HepG2 (cell line): ENCODE results near the gene F12. TPM values are rescaled to one million over a fixed set of nuclear protein-coding genes. Genes with fewer than 3 reads are reported as not detected.
A peak's percentile ranks its signal among the peaks of the same experiment; 100 is the strongest.

ENCODE experiments used
- CCDC6 ChIP-seq: sonication (generic); formaldehyde crosslinking; IDR thresholded peaks from 2 replicates; pipeline ENCODE4 v1.8.1; 2022; ENCODE audit warnings: mild to moderate bottlenecking, missing genetic modification reagents, moderate library complexity
- CEBPZ ChIP-seq: IDR thresholded peaks from 2 replicates; pipeline ENCODE4 v1.6.1; 2012; ENCODE audit warnings: low read length, improper control_type of control experiment
- CHD2 ChIP-seq: IDR thresholded peaks from 2 replicates; pipeline ENCODE4 v1.6.1; 2011; ENCODE audit warnings: low read depth, low read length, improper control_type of control experiment
- FOXK2 ChIP-seq: fragments of 450-650 bp; IDR thresholded peaks from 2 replicates; pipeline ENCODE4 v1.6.1; 2016
- HDAC6 ChIP-seq: fragments of 200-600 bp; sonication (generic); IDR thresholded peaks from 2 replicates; pipeline ENCODE4 v1.7.0; 2017; ENCODE audit warnings: mild to moderate bottlenecking, antibody characterized with exemption, low read length, low read depth
- IRX3 ChIP-seq: sonication (generic); formaldehyde crosslinking; IDR thresholded peaks from 2 replicates; pipeline ENCODE4 v1.8.1; 2023; ENCODE audit warnings: mild to moderate bottlenecking, low read depth, missing genetic modification reagents, borderline replicate concordance
- MAFG ChIP-seq: sonication (generic); formaldehyde crosslinking; IDR thresholded peaks from 2 replicates; pipeline ENCODE4 v1.5.1; 2020; ENCODE audit warnings: mild to moderate bottlenecking, missing genetic modification reagents
- MBD4 ChIP-seq: IDR thresholded peaks from 2 replicates; pipeline ENCODE4 v1.6.1; 2012; ENCODE audit warnings: low read length, inconsistent platforms, borderline replicate concordance
- MXD4 ChIP-seq: IDR thresholded peaks from 2 replicates; pipeline ENCODE4 v1.6.1; 2016; ENCODE audit warnings: mild to moderate bottlenecking, missing biosample characterization, missing genetic modification reagents
- PAF1 ChIP-seq: IDR thresholded peaks from 2 replicates; pipeline ENCODE4 v1.6.1; 2016; ENCODE audit warnings: missing genetic modification reagents, missing compliant biosample characterization
- RAD51 ChIP-seq: fragments of 450-650 bp; IDR thresholded peaks from 2 replicates; pipeline ENCODE4 v1.6.1; 2016; ENCODE audit warnings: borderline replicate concordance
- SP1 ChIP-seq, 2 experiments: fragments of 450-650 bp in 1 of 2; sonication (generic) in 1 of 2; formaldehyde crosslinking in 1 of 2; IDR thresholded peaks; 2 replicates each; pipeline versions ENCODE4 v1.4.0 to v1.6.1; 2016 to 2020; ENCODE audit warnings: missing genetic modification reagents in 1 of 2
- ZBTB26 ChIP-seq: IDR thresholded peaks from 2 replicates; pipeline ENCODE4 v1.6.1; 2016; ENCODE audit warnings: missing compliant biosample characterization, missing genetic modification reagents, borderline replicate concordance
- ZKSCAN8 ChIP-seq: IDR thresholded peaks from 2 replicates; pipeline ENCODE4 v1.6.1; 2016; ENCODE audit warnings: borderline replicate concordance, missing genetic modification reagents, missing compliant biosample characterization
- ZNF121 ChIP-seq: sonication (generic); formaldehyde crosslinking; IDR thresholded peaks from 2 replicates; pipeline ENCODE4 v1.5.0; 2020; ENCODE audit warnings: mild to moderate bottlenecking, missing genetic modification reagents
- ZNF235 ChIP-seq: sonication (generic); formaldehyde crosslinking; IDR thresholded peaks from 2 replicates; pipeline ENCODE4 v1.8.1; 2023; ENCODE audit warnings: mild to moderate bottlenecking, missing genetic modification reagents, borderline replicate concordance
- ZNF367 ChIP-seq: sonication (generic); formaldehyde crosslinking; IDR thresholded peaks from 2 replicates; pipeline ENCODE4 v1.4.0; 2020; ENCODE audit warnings: missing genetic modification reagents, borderline replicate concordance
- ZNF616 ChIP-seq: sonication (generic); formaldehyde crosslinking; IDR thresholded peaks from 2 replicates; pipeline ENCODE4 v1.5.0; 2020; ENCODE audit warnings: low read depth, mild to moderate bottlenecking, missing genetic modification reagents
- ZSCAN22 ChIP-seq: sonication (generic); formaldehyde crosslinking; IDR thresholded peaks from 2 replicates; pipeline ENCODE4 v1.4.0; 2020; ENCODE audit warnings: mild to moderate bottlenecking, missing genetic modification reagents
- polyA plus RNA-seq, 8 experiments: library from polyadenylated mRNA; depleted of rRNA in 3 of 8; stranded (reverse) in 7 of 8; unstranded in 1 of 8; fragments of >200 nt; fragmentation: Illumina TruSeq in 4 of 8; extraction: Trizol in 4 of 8; gene quantifications; 2 replicates each; pipeline versions ENCODE4 v1.2.1 to v1.2.3, GENCODE V29; 2011 to 2016; ENCODE audit warnings: low read depth in 4 of 8, missing spikeins in 1 of 8, mixed read lengths in 1 of 8; ENCODE audit not compliant: insufficient read depth in 1 of 8
- total RNA-seq, 5 experiments: library from RNA; depleted of rRNA; stranded (reverse); fragments of >200 nt; fragmentation: Illumina TruSeq; extraction: Trizol; gene quantifications; 2 replicates each; pipeline ENCODE4 v1.2.3, GENCODE V29; 2016; ENCODE audit warnings: low read depth in 1 of 5
- TF ChIP-seq, protein P1 (sequence below): sonication (generic); formaldehyde crosslinking; IDR thresholded peaks from 2 replicates; pipeline ENCODE4 v1.8.0; 2022; ENCODE audit warnings: missing genetic modification reagents, mild to moderate bottlenecking, inconsistent platforms, borderline replicate concordance
- TF ChIP-seq, protein P2 (sequence below): IDR thresholded peaks from 2 replicates; pipeline ENCODE4 v1.6.1; 2016; ENCODE audit warnings: mild to moderate bottlenecking, missing biosample characterization, missing genetic modification reagents
- TF ChIP-seq, protein P3 (sequence below): sonication (generic); formaldehyde crosslinking; IDR thresholded peaks from 2 replicates; pipeline ENCODE4 v1.5.0; 2020; ENCODE audit warnings: missing genetic modification reagents, mild to moderate bottlenecking, borderline replicate concordance

The F12 gene
- total and polyA plus RNA-seq, 2 of the 13 experiments (the other 11 are each of a cell fraction or from before 2014, with no cell fraction given), result 2.5 to 3.0 TPM

GRCh38 chr5:177447611-177448243, 38.4 kb upstream of the F12 start (continued):
- TF ChIP-seq ZNF367 (CRISPR knock-in tag) (no peak), MXD4 (peak; percentile 78; the same call in 1 of the 2 replicates), SP1 (IDR thresholded peaks at IDR 0.05) (no peak), SP1 (CRISPR knock-in tag; IDR thresholded peaks at IDR 0.05) (no peak), ZNF121 (no peak), PAF1 (CRISPR knock-in tag) (no peak), FOXK2 (no peak), IRX3 (CRISPR knock-in tag) (no peak), ZBTB26 (CRISPR knock-in tag) (peak; percentile 30; the same call in 1 of the 2 replicates), CCDC6 (CRISPR knock-in tag) (no peak), MBD4 (no peak), ZKSCAN8 (CRISPR knock-in tag) (0 out of 2 replicates have a peak, but pooled peaks have one; percentile 51), ZSCAN22 (no peak), ZNF616 (CRISPR knock-in tag) (no peak), CEBPZ (no peak), RAD51 (no peak), ZNF235 (CRISPR knock-in tag) (no peak), HDAC6 (no peak), CHD2 (no peak), MAFG (CRISPR knock-in tag) (no peak)
- TF ChIP-seq, protein P1, sequence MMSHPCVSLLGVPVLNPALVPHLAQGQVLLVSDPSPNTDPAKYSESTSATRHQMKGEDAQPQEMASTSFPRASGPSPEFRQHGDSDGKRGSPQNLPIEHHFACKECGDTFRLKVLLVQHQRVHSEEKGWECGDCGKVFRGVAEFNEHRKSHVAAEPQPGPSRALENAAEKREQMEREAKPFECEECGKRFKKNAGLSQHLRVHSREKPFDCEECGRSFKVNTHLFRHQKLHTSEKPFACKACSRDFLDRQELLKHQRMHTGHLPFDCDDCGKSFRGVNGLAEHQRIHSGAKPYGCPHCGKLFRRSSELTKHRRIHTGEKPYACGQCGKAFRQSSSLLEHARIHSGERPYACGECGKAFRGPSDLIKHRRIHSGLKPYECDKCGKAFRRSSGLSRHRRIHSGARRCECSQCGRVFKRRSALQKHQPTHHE (CRISPR knock-in tag), result no peak
- TF ChIP-seq, protein P2, sequence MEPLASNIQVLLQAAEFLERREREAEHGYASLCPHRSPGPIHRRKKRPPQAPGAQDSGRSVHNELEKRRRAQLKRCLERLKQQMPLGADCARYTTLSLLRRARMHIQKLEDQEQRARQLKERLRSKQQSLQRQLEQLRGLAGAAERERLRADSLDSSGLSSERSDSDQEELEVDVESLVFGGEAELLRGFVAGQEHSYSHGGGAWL (CRISPR knock-in tag), result peak; percentile 61
- TF ChIP-seq, protein P3, sequence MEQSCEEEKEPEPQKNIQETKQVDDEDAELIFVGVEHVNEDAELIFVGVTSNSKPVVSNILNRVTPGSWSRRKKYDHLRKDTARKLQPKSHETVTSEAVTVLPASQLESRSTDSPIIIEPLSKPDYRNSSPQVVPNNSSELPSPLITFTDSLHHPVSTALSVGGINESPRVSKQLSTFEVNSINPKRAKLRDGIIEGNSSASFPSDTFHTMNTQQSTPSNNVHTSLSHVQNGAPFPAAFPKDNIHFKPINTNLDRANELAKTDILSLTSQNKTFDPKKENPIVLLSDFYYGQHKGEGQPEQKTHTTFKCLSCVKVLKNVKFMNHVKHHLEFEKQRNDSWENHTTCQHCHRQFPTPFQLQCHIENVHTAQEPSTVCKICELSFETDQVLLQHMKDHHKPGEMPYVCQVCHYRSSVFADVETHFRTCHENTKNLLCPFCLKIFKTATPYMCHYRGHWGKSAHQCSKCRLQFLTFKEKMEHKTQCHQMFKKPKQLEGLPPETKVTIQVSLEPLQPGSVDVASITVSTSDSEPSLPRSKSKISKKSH (CRISPR knock-in tag), result peak; percentile 58; the same call in 1 of the 2 replicates
